Stimulated activated CD4-positive, alpha-beta T cell treated with anti-CD3 and anti-CD28 coated beads, Interleukin-12 subunit alpha, Interleukin-12 subunit beta, amount 100 ng/mL, for 24 hours (primary cell): ENCODE data around the gene PRKRA.
"Not testable (repeated sequence)": the region's sequence is repeated elsewhere in the genome, so short reads cannot be mapped to it uniquely, and the experiment has no call there.

Experiments used
- DNase-seq, 2 experiments: peaks; one replicate each; pipeline ENCODE4 v3.0.0-alpha.2; 2020; ENCODE audit warnings: low read depth in 2 of 2

Gene PRKRA

GRCh38 chr2:178457390-178457886 lies 6.5 kb upstream of the PRKRA start:
- no peak for DNase-seq

DNA sequence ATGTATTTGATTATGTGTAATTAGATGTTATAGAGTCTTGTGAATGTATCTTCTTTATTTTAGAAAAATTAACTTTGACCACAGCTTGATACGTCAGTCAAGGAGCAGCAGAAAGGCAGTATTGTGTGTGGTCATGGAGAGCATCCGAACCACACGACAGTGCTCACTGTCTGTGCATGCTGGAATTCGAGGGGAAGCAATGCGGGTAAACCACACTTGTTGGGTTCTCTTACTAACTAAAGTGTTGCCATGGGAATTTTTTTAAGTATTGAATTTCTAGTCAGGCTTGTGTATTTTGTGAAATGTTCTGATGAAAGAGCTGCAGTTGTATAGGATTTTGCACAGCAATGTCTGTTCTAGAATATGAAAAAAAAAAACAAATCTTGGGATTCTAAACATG lies 5.0 kb upstream of the PRKRA start:
- DNase-seq, result no peak

DNA sequence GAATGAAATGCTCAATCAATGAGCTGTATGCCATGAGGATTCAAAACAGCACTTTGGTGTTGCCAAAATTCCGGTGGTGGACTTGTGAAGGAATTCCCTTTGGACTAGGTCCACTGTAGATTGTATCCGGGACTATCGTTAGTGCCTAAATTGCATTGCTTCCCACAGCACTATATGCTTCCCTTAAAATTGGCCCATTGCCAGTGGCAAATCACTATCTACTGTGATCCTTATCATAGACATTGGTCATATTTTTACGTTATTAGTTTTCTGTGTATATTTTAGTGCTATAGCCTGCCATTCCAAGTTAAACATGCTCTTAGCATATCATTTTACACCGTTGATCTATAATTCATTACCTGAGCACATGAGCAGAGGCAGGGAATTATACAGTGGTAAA lies 1.9 kb upstream of the PRKRA start:
- no peak for DNase-seq

GRCh38 chr2:178452334-178452733 lies 1.4 kb upstream of the PRKRA start:
- DNase-seq, result no peak

DNA sequence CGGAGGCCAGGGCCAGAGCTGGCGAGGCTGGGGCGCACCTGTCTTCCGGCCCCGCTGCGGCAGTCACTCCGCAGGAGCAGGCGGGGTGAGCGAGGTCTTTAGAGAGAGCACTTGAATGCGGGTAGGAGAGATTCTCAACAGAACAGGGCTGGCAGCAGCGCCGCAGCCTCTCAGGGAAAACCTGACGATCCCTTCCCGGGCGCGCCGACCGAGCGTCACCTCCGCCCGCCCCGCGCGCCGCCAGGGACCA lies 526 bp downstream of the PRKRA start:
- DNase-seq, result no peak

GRCh38 chr2:178449700-178450523 lies 1.1 kb downstream of the PRKRA start:
- DNase-seq, result no peak

DNA sequence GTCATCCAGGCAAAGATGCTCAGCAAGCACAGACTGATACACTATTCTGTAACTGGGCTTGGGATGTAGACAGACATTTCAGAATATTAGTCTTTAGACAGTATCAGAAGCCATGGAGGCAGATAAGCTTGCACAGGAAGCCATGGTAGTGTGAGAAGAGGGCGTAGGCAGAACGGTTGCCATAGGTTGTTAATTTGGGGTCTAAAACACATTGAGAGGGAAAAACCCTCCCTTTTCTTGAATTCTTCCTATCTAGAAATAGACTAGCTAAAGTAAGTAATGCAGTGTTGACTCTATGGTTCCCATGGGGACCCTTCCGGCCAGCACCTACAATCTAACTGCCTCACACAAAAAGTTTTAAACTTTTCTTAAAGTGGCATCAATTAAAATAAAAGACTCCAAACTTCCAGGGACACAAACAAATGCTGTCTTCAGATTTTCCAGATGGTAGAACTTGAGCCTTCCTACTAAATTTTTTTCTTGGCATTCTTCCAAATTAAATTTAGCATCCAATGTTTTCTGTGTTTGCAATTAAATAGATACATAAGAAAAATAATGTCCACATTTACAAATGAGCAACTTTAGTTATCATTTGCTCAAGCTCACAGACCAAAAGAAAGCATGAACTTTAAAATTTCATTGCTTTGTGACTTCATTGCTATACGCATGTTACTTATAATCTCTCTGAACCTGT lies 1.9 kb downstream of the PRKRA start:
- DNase-seq, result no peak

- no peak for DNase-seq
Observed at GRCh38 chr2:178441426-178441825, 9.5 kb downstream of the PRKRA start.

GRCh38 chr2:178436662-178437061 lies 14.3 kb downstream of the PRKRA start:
- no peak for DNase-seq

GRCh38 chr2:178429336-178429735 lies 21.6 kb downstream of the PRKRA start:
- DNase-seq, result no peak

- no peak for DNase-seq
Observed at GRCh38 chr2:178428396-178428806, 22.6 kb downstream of the PRKRA start.

- DNase-seq, result no peak
Observed at GRCh38 chr2:178427458-178427857, 23.5 kb downstream of the PRKRA start.

GRCh38 chr2:178426388-178426787 lies 24.6 kb downstream of the PRKRA start:
- no peak for DNase-seq

- no peak for DNase-seq
Observed at GRCh38 chr2:178425255-178425827, 25.6 kb downstream of the PRKRA start.

DNA sequence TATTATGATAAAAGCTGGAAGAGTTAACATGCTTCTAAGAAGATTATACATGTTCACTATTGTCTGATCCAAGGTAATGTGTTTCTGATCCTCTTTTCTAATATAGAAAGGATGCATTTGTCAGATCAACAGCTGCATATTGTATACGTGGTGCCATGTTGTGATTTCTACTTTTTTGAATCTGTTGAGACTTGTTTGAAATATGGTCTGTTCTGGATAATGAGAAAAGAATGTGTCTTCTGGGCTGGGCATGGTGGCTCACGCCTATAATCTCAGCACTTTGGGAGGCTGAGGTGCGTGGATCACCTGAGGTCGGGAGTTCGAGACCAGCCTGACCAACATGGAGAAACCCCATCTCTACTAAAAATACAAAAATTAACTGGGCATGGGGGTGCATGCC lies 27.2 kb downstream of the PRKRA start:
- not testable (repeated sequence) for DNase-seq

DNA sequence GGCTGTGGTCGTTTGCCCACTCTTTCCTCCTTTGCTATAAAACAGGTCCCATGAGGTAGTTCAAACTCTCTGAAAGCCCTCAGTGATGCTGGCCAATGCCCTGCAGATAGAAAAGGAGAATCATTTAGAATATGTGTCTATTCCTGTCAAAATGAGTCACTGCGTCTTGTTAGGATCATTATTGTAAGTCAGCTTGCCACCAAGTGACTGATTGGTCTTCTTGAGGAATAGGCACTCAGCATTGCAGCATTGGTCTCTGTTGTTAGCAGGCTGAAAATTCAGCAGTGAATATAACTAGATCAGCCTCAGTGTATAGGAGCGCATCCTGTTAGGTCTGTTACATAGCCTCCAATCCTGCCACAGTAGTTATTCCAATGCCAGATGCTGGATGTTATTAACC lies 28.9 kb downstream of the PRKRA start:
- DNase-seq, result no peak

GRCh38 chr2:178420463-178420999 lies 30.4 kb downstream of the PRKRA start:
- no peak for DNase-seq

DNA sequence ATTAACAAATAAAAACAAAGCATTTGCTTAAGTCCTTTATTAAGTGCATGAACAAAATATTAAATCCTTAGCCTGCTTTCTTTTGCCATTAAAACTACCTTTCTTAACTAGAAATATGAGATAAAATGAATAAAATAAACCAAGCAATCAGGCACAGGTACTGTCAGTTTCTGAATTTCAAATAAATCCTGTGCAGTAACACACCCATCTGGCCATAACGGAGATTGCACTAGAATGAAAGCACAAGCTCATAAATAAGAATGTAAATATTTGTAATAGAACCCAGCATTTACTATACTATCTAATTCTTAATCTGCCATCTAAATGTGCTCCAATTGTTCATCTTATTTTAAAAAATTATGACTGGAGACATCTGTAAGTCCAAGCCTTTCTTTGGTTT lies 31.9 kb downstream of the PRKRA start:
- DNase-seq, result no peak

GRCh38 chr2:178418426-178418825 lies 32.5 kb downstream of the PRKRA start:
- DNase-seq, result no peak

GRCh38 chr2:178417916-178418315 lies 33.1 kb downstream of the PRKRA start:
- DNase-seq, result no peak

- no peak for DNase-seq
Observed at GRCh38 chr2:178415979-178416378, 35.0 kb downstream of the PRKRA start.
